H9 (cell line): ENCODE data around the gene ALG12. TPM values are rescaled to one million over a fixed set of nuclear protein-coding genes. Genes with fewer than 3 reads are reported as not detected.

Source experiments
- DNase-seq: peaks from one replicate; pipeline ENCODE4 v3.0.0-alpha.2; 2017
- H2AFZ ChIP-seq: one replicate; pipeline ENCODE4 v1.6.1; 2013; ENCODE audit warnings: mild to moderate bottlenecking, low read length, control low read depth, moderate library complexity
- H2AK5ac ChIP-seq: 2 replicates; pipeline ENCODE4 v1.6.1; 2013; ENCODE audit warnings: low read length, control low read depth, mixed read lengths; ENCODE audit not compliant: insufficient read length
- H2BK120ac ChIP-seq: one replicate; pipeline ENCODE4 v1.6.1; 2013; ENCODE audit warnings: low read depth, mild to moderate bottlenecking, low read length, control low read depth, inconsistent platforms; ENCODE audit not compliant: poor library complexity, severe bottlenecking
- H2BK12ac ChIP-seq: 2 replicates; pipeline ENCODE4 v1.6.1; 2013; ENCODE audit warnings: low read length, control low read depth, mixed read lengths, low read depth; ENCODE audit not compliant: insufficient read length
- H2BK15ac ChIP-seq: 2 replicates; pipeline ENCODE4 v1.6.1; 2013; ENCODE audit warnings: low read depth, low read length, control low read depth
- H2BK20ac ChIP-seq: one replicate; pipeline ENCODE4 v1.6.1; 2013; ENCODE audit warnings: low read depth, mild to moderate bottlenecking, low read length, control low read depth, inconsistent platforms; ENCODE audit not compliant: poor library complexity, severe bottlenecking
- H2BK5ac ChIP-seq: 2 replicates; pipeline ENCODE4 v1.6.1; 2013; ENCODE audit warnings: low read length, control low read depth, mixed read lengths; ENCODE audit not compliant: insufficient read length
- H3K14ac ChIP-seq: 2 replicates; pipeline ENCODE4 v1.6.1; 2013; ENCODE audit warnings: low read length, control low read depth; ENCODE audit not compliant: insufficient read depth
- H3K18ac ChIP-seq: 2 replicates; pipeline ENCODE4 v1.6.1; 2013; ENCODE audit warnings: low read depth, mild to moderate bottlenecking, mixed read lengths, low read length, control low read depth; ENCODE audit not compliant: insufficient read length
- H3K23ac ChIP-seq: 2 replicates; pipeline ENCODE4 v1.6.1; 2013; ENCODE audit warnings: low read length, control low read depth, mixed read lengths, low read depth; ENCODE audit not compliant: insufficient read length
- H3K23me2 ChIP-seq: 2 replicates; pipeline ENCODE4 v1.6.1; 2013; ENCODE audit warnings: low read depth, mild to moderate bottlenecking, mixed read lengths, low read length, control low read depth; ENCODE audit not compliant: insufficient read length, poor library complexity, severe bottlenecking
- H3K27ac ChIP-seq: 2 replicates; pipeline ENCODE4 v1.5.1; 2013; ENCODE audit warnings: low read length, control low read depth, mixed read lengths, low read depth; ENCODE audit not compliant: insufficient read length
- H3K27me3 ChIP-seq: 2 replicates; pipeline ENCODE4 v1.6.1; 2013; ENCODE audit warnings: low read length, control low read depth, inconsistent platforms; ENCODE audit not compliant: insufficient read depth
- H3K4ac ChIP-seq: 2 replicates; pipeline ENCODE4 v1.6.1; 2013; ENCODE audit warnings: low read depth, mild to moderate bottlenecking, control low read depth, inconsistent platforms, low read length, moderate library complexity
- H3K4me1 ChIP-seq: 2 replicates; pipeline ENCODE4 v1.6.1; 2013; ENCODE audit warnings: low read length, control low read depth, inconsistent platforms; ENCODE audit not compliant: insufficient read depth
- H3K4me2 ChIP-seq: 2 replicates; pipeline ENCODE4 v1.6.1; 2013; ENCODE audit warnings: low read length, control low read depth, mixed read lengths; ENCODE audit not compliant: insufficient read length, insufficient read depth
- H3K56ac ChIP-seq: 2 replicates; pipeline ENCODE4 v1.6.1; 2013; ENCODE audit warnings: low read depth, mild to moderate bottlenecking, mixed read lengths, low read length, control low read depth; ENCODE audit not compliant: insufficient read length
- H3K79me1 ChIP-seq: 2 replicates; pipeline ENCODE4 v1.6.1; 2013; ENCODE audit warnings: low read depth, mild to moderate bottlenecking, moderate library complexity, low read length, control low read depth, inconsistent platforms; ENCODE audit not compliant: insufficient read depth, poor library complexity, severe bottlenecking
- H3K79me2 ChIP-seq: 2 replicates; pipeline ENCODE4 v1.6.1; 2013; ENCODE audit warnings: low read length, control low read depth, inconsistent platforms; ENCODE audit not compliant: insufficient read depth
- H3K9ac ChIP-seq: 2 replicates; pipeline ENCODE4 v1.6.1; 2013; ENCODE audit warnings: low read length, control low read depth, mixed read lengths; ENCODE audit not compliant: insufficient read length; ENCODE audit errors: extremely low read depth
- H3K9me3 ChIP-seq: one replicate; pipeline ENCODE4 v1.6.1; 2013; ENCODE audit warnings: low read depth, low read length, inconsistent platforms; ENCODE audit not compliant: control insufficient read depth
- H3T11ph ChIP-seq: one replicate; pipeline ENCODE4 v1.6.1; 2013; ENCODE audit warnings: mild to moderate bottlenecking, low read length, control low read depth, inconsistent platforms
- H4K20me1 ChIP-seq: one replicate; pipeline ENCODE4 v1.6.1; 2013; ENCODE audit not compliant: control insufficient read depth, insufficient read length, insufficient read depth
- H4K5ac ChIP-seq: 2 replicates; pipeline ENCODE4 v1.6.1; 2013; ENCODE audit warnings: low read depth, mild to moderate bottlenecking, mixed read lengths, low read length, control low read depth; ENCODE audit not compliant: insufficient read length
- H4K8ac ChIP-seq: replicated peaks from 2 replicates; pipeline ENCODE4 v1.6.1; 2013; ENCODE audit warnings: low read length, control low read depth, mixed read lengths, low read depth; ENCODE audit not compliant: insufficient read length
- H4K91ac ChIP-seq: 2 replicates; pipeline ENCODE4 v1.6.1; 2013; ENCODE audit warnings: low read depth, mild to moderate bottlenecking, moderate library complexity, mixed read lengths, low read length, control low read depth; ENCODE audit not compliant: insufficient read length
- H3K27ac Mint-ChIP-seq, 3 experiments: 2 replicates in 2 of 3; 3 replicates in 1 of 3; pipeline ENCODE4 v1.8.0; 2020 to 2021; ENCODE audit warnings: mixed read lengths in 3 of 3, mild to moderate bottlenecking in 1 of 3, moderate library complexity in 1 of 3
- H3K27me3 Mint-ChIP-seq: 2 replicates; pipeline ENCODE4 v1.8.0; 2021; ENCODE audit warnings: low read depth, mild to moderate bottlenecking, moderate library complexity, mixed read lengths
- H3K36me3 Mint-ChIP-seq, 3 experiments: 2 replicates in 2 of 3; 3 replicates in 1 of 3; pipeline ENCODE4 v1.8.0; 2020 to 2021; ENCODE audit warnings: low read depth in 3 of 3, mixed read lengths in 3 of 3; ENCODE audit not compliant: insufficient read depth in 1 of 3
- H3K4me1 Mint-ChIP-seq, 2 experiments: 2 replicates each; pipeline ENCODE4 v1.8.0; 2020; ENCODE audit warnings: mixed read lengths in 2 of 2
- H3K4me3 Mint-ChIP-seq, 2 experiments: 2 replicates in 1 of 2; 3 replicates in 1 of 2; pipeline ENCODE4 v1.8.0; 2020 to 2021; ENCODE audit warnings: mild to moderate bottlenecking in 2 of 2, mixed read lengths in 2 of 2, moderate library complexity in 1 of 2
- H3K9me3 Mint-ChIP-seq, 2 experiments: 2 replicates in 1 of 2; 3 replicates in 1 of 2; pipeline ENCODE4 v1.8.0; 2020; ENCODE audit warnings: mild to moderate bottlenecking in 2 of 2, mixed read lengths in 2 of 2, moderate library complexity in 1 of 2
- WGBS: extraction: QIAGEN DNeasy Blood & Tissue Kit; methylation state at CpG from one replicate; pipeline ENCODE4 v1.1.7; 2013; ENCODE audit warnings: missing lambda C conversion rate, low lambda C conversion rate, mixed read lengths; ENCODE audit not compliant: insufficient read length; ENCODE audit errors: extremely low coverage; 5-methylcytosine and 5-hydroxymethylcytosine counted together
- total RNA-seq: library from RNA; stranded (reverse); gene quantifications from 2 replicates; pipeline ENCODE4 v1.2.1, GENCODE V29; 2021
- TF ChIP-seq, protein P1 (sequence below): fragments of 200-600 bp; sonication (generic); conservative IDR thresholded peaks from 3 replicates; pipeline ENCODE4 v1.8.0; 2021; ENCODE audit warnings: antibody characterized with exemption, mild to moderate bottlenecking

The ALG12 gene
- total RNA-seq, 1 experiment from 2014 or later: 19.2 TPM

DNA sequence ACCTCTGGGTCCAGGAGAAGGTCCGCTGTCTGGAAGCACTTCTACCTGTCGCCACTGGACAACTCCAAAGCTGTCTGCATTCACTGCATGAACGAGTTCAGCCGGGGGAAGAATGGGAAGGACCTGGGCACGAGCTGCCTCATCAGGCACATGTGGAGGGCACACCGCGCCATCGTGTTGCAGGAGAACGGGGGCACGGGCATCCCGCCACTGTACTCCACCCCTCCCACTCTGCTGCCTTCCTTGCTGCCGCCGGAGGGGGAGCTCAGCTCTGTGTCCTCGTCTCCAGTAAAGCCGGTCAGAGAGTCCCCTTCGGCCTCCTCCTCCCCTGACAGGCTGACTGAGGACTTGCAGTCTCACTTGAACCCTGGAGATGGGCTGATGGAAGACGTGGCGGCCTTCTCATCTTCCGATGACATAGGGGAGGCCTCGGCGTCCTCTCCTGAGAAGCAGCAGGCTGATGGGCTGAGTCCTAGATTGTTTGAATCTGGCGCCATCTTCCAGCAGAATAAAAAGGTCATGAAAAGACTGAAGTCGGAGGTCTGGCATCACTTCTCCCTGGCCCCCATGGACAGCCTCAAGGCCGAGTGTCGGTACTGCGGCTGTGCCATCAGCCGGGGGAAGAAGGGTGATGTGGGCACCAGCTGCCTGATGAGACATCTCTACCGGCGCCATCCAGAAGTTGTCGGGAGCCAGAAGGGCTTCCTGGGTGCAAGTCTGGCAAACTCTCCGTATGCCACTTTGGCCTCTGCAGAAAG lies 33.6 kb downstream of the ALG12 start:
- Histone ChIP-seq H3K9ac (no peak overlapping the region), H3K4ac (no peak overlapping the region), H3K27me3 (no peaks in the 10 kb centered on the region), H3K27ac (no peak overlapping the region), H2BK5ac (no peak overlapping the region), H3K18ac (no peak overlapping the region), H4K91ac (no peak overlapping the region), H3K23ac (no peak overlapping the region), H4K5ac (no peak overlapping the region), H3K56ac (no peak overlapping the region), H3K79me2 (peaks cover 2% of the 10 kb centered on the region; the same call in 1 of the 2 replicates), H3T11ph (no peak overlapping the region), H2AFZ (no peak overlapping the region), H3K4me1 (no peaks in the 10 kb centered on the region; the same call in 1 of the 2 replicates), H3K4me2 (no peak overlapping the region), H4K20me1 (peaks cover 5% of the 10 kb centered on the region), H3K79me1 (no peaks in the 10 kb centered on the region), H3K9me3 (no peaks in the 10 kb centered on the region), H3K14ac (no peak overlapping the region), H3K23me2 (no peaks in the 10 kb centered on the region), H2BK20ac (no peak overlapping the region), H2BK12ac (no peak overlapping the region), H2BK15ac (no peak overlapping the region), H4K8ac (no peak overlapping the region), H2BK120ac (no peak overlapping the region), H2AK5ac (no peak overlapping the region)
- Mint-ChIP-seq H3K4me3 (no peak overlapping the region), H3K4me1 (peaks cover 8 to 9% of the 10 kb centered on the region in 2 experiments), H3K36me3 (peaks cover 60 to 77% (median 71%) of the 10 kb centered on the region in 3 experiments), H3K9me3 (peaks cover 10 to 19% of the 10 kb centered on the region in 2 experiments), H3K27me3 (no peaks in the 10 kb centered on the region), H3K27ac (0 out of 7 replicates have a peak overlapping the region, but pooled peaks of 1 of the 3 experiments have one; percentile 23)
- no peak for DNase-seq
- TF ChIP-seq, protein P1, sequence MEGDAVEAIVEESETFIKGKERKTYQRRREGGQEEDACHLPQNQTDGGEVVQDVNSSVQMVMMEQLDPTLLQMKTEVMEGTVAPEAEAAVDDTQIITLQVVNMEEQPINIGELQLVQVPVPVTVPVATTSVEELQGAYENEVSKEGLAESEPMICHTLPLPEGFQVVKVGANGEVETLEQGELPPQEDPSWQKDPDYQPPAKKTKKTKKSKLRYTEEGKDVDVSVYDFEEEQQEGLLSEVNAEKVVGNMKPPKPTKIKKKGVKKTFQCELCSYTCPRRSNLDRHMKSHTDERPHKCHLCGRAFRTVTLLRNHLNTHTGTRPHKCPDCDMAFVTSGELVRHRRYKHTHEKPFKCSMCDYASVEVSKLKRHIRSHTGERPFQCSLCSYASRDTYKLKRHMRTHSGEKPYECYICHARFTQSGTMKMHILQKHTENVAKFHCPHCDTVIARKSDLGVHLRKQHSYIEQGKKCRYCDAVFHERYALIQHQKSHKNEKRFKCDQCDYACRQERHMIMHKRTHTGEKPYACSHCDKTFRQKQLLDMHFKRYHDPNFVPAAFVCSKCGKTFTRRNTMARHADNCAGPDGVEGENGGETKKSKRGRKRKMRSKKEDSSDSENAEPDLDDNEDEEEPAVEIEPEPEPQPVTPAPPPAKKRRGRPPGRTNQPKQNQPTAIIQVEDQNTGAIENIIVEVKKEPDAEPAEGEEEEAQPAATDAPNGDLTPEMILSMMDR: no peak
- no CpG with 5 or more reads among the region's 31 CpGs for WGBS
